Measurements from ENCODE around the gene CACYBP. TPM values are rescaled to one million over a fixed set of nuclear protein-coding genes. Genes with fewer than 3 reads are reported as not detected.

CACYBP gene
- total RNA-seq, 2 experiments from 2014 or later = 140 to 146 TPM

- peaks cover 9% of the 10 kb centered on the region for H3K36me3 Mint-ChIP-seq (ENCODE audit: low read depth)
- intact Hi-C loops (cut with DNase I, micrococcal nuclease) = loop anchor here in 1 of 2 experiments (5.0 kb wide), 1 partner anchor 37 kb away; the partner anchor contains the start of gene CACYBP
- ChIA-PET POLR2A (interaction anchor here (0.6 to 0.8 kb wide), 2 partner anchors 8 to 15 kb away, joined by 3 to 4 read pairs; no protein-coding TSS in a partner anchor), CTCF (no interaction called here)
- Histone ChIP-seq H3K9me3 (ENCODE audit: control insufficient read depth in 1 of 2, insufficient read depth in 1 of 2, low read length in 2 of 2) (no peaks in the 10 kb centered on the region), H3K4me3 (ENCODE audit: low read length) (no peak overlapping the region), H3K4me1 (ENCODE audit: insufficient read depth, low read length) (peaks cover 14% of the 10 kb centered on the region), H3K27me3 (ENCODE audit: control insufficient read depth in 1 of 2, insufficient read depth in 2 of 2, low read length in 2 of 2) (no peaks in the 10 kb centered on the region), H3K36me3 (ENCODE audit: insufficient read depth, low read length) (no peaks in the 10 kb centered on the region), H3K27ac (ENCODE audit: low read depth in 1 of 2, low read length in 2 of 2) (no peak overlapping the region)
- H3K9me3 Mint-ChIP-seq = no peaks in the 10 kb centered on the region
- H3K4me1 Mint-ChIP-seq (ENCODE audit: low read depth) = peaks cover 43% of the 10 kb centered on the region
- no peak for DNase-seq
- no peak overlapping the region for H3K4me3 Mint-ChIP-seq
- no peak for ATAC-seq (ENCODE audit: poor library complexity)
- H3K27me3 Mint-ChIP-seq = no peaks in the 10 kb centered on the region
- H3K27ac Mint-ChIP-seq = no peak overlapping the region
- TF ChIP-seq, protein P1, sequence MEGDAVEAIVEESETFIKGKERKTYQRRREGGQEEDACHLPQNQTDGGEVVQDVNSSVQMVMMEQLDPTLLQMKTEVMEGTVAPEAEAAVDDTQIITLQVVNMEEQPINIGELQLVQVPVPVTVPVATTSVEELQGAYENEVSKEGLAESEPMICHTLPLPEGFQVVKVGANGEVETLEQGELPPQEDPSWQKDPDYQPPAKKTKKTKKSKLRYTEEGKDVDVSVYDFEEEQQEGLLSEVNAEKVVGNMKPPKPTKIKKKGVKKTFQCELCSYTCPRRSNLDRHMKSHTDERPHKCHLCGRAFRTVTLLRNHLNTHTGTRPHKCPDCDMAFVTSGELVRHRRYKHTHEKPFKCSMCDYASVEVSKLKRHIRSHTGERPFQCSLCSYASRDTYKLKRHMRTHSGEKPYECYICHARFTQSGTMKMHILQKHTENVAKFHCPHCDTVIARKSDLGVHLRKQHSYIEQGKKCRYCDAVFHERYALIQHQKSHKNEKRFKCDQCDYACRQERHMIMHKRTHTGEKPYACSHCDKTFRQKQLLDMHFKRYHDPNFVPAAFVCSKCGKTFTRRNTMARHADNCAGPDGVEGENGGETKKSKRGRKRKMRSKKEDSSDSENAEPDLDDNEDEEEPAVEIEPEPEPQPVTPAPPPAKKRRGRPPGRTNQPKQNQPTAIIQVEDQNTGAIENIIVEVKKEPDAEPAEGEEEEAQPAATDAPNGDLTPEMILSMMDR (IDR thresholded peaks at IDR 0.05) = no peak
These were observed 39.4 kb upstream of the CACYBP start for GRCh38 chr1:174960362-174960761.

GRCh38 chr1:174963529-174964125 is 36.1 kb upstream of the CACYBP start:
- ATAC-seq (ENCODE audit: poor library complexity) = no peak
- Mint-ChIP-seq H3K27ac (peak overlapping the region; percentile 95), H3K9me3 (no peaks in the 10 kb centered on the region), H3K4me1 (ENCODE audit: low read depth) (peaks cover 48% of the 10 kb centered on the region), H3K27me3 (no peaks in the 10 kb centered on the region), H3K4me3 (peak overlapping the region; percentile 54), H3K36me3 (ENCODE audit: low read depth) (peaks cover under 1% of the 10 kb centered on the region)
- peaks cover 26% of the 10 kb centered on the region for H3K4me1 ChIP-seq (ENCODE audit: insufficient read depth, low read length)
- H3K9me3 ChIP-seq (ENCODE audit: control insufficient read depth in 1 of 2, insufficient read depth in 1 of 2, low read length in 2 of 2) = no peaks in the 10 kb centered on the region
- intact Hi-C loops (cut with DNase I, micrococcal nuclease) = loop anchor here (1.0 to 5.0 kb wide), 2 partner anchors 34 to 36 kb away; partner anchors contain the start of gene CACYBP (in 2 of the 2)
- H3K27me3 ChIP-seq (ENCODE audit: control insufficient read depth in 1 of 2, insufficient read depth in 2 of 2, low read length in 2 of 2) = no peaks in the 10 kb centered on the region
- TF ChIP-seq, protein P1 (IDR thresholded peaks at IDR 0.05) = no peak
- DNase-seq = peak in 2 of 14 experiments; percentile 50 to 55
- H3K27ac ChIP-seq (ENCODE audit: low read depth in 1 of 2, low read length in 2 of 2) = peak overlapping the region; percentile 76 to 88
- CTCF ChIA-PET = interaction anchor here (1.0 to 4.5 kb wide), 6 partner anchors 13 to 164 kb away, joined by 3 to 25 read pairs (median 4); no protein-coding TSS in a partner anchor
- no peaks in the 10 kb centered on the region for H3K36me3 ChIP-seq (ENCODE audit: insufficient read depth, low read length)
- no peak overlapping the region for H3K4me3 ChIP-seq (ENCODE audit: low read length)
- POLR2A ChIA-PET = interaction anchor here (0.8 to 10.4 kb wide), 11 partner anchors 9 to 1096 kb away, joined by 3 to 338 read pairs (median 9); partner anchors contain the start of genes CACYBP, GAS5, MRPS14 and ZBTB37

- Mint-ChIP-seq H3K36me3 (ENCODE audit: low read depth) (peaks cover 5% of the 10 kb centered on the region), H3K27me3 (no peaks in the 10 kb centered on the region), H3K27ac (peak overlapping the region; percentile 95), H3K4me1 (ENCODE audit: low read depth) (peaks cover 56% of the 10 kb centered on the region), H3K9me3 (no peaks in the 10 kb centered on the region), H3K4me3 (peak overlapping the region; percentile 85)
- Histone ChIP-seq H3K4me3 (ENCODE audit: low read length) (peak overlapping the region; percentile 47), H3K36me3 (ENCODE audit: insufficient read depth, low read length) (peaks cover 2% of the 10 kb centered on the region), H3K27ac (ENCODE audit: low read depth in 1 of 2, low read length in 2 of 2) (peak overlapping the region; percentile 76 to 88), H3K4me1 (ENCODE audit: insufficient read depth, low read length) (peaks cover 33% of the 10 kb centered on the region), H3K27me3 (ENCODE audit: control insufficient read depth in 1 of 2, insufficient read depth in 2 of 2, low read length in 2 of 2) (no peaks in the 10 kb centered on the region), H3K9me3 (ENCODE audit: control insufficient read depth in 1 of 2, insufficient read depth in 1 of 2, low read length in 2 of 2) (no peaks in the 10 kb centered on the region)
- TF ChIP-seq, protein P1 (IDR thresholded peaks at IDR 0.05) = no peak
- CTCF ChIA-PET = interaction anchor here (1.0 to 4.5 kb wide), 8 partner anchors 12 to 165 kb away, joined by 3 to 25 read pairs (median 5); no protein-coding TSS in a partner anchor
- intact Hi-C loops (cut with DNase I, micrococcal nuclease) = loop anchor here (1.0 to 5.0 kb wide), 2 partner anchors 33 to 35 kb away; partner anchors contain the start of gene CACYBP (in 2 of the 2)
- POLR2A ChIA-PET = interaction anchor here (0.6 to 10.4 kb wide), 12 partner anchors 10 to 1243 kb away, joined by 3 to 338 read pairs (median 8); partner anchors contain the start of genes CACYBP, GAS5, MRPS14 and ZBTB37
- peak in 5 of 14 experiments; percentile 34 to 89 (median 76) for DNase-seq
- ATAC-seq (ENCODE audit: poor library complexity) = peak; percentile 70
These were observed 35.3 kb upstream of the CACYBP start for GRCh38 chr1:174964261-174964971.

All from CD4-positive, alpha-beta T cell (primary cell).